H1 (cell line): Measurements from ENCODE around the gene COL5A1. TPM values are rescaled to one million over a fixed set of nuclear protein-coding genes. Genes with fewer than 3 reads are reported as not detected.

Experiments used
- CTCF ChIA-PET: fragments of 300-600 bp; sonication (Branson Sonifier 250); formaldehyde crosslinking; loops from one replicate; lab custom pipeline; 2021; ENCODE audit not compliant: partially characterized antibody; lab: Charles Lee
- POLR2A ChIA-PET: fragments of 300-600 bp; sonication (Branson Sonifier 250); formaldehyde crosslinking; loops from one replicate; lab custom pipeline; 2021; ENCODE audit warnings: inconsistent platforms; ENCODE audit not compliant: partially characterized antibody; lab: Charles Lee
- DNase-seq, 2 experiments: peaks; one replicate each; pipeline versions ENCODE4 v3.0.0 to v3.0.0-alpha.2; 2010 to 2022; ENCODE audit warnings: low spot score in 2 of 2, low read depth in 1 of 2, mixed read lengths in 1 of 2
- FAIRE-seq: peaks from 2 replicates; lab custom pipeline; 2011; peaks lifted over from hg19 to GRCh38; lab: Jason Lieb, UNC
- H2AFZ ChIP-seq: 2 replicates; pipeline ENCODE4 v1.8.1; 2012; ENCODE audit warnings: low read length, inconsistent platforms
- H2AK5ac ChIP-seq: 2 replicates; pipeline ENCODE4 v1.6.1; 2013; ENCODE audit warnings: low read depth, low read length
- H2BK120ac ChIP-seq: replicated peaks from 2 replicates; pipeline ENCODE3; 2013; ENCODE audit warnings: low read depth, low read length, inconsistent platforms
- H2BK12ac ChIP-seq: 2 replicates; pipeline ENCODE4 v1.6.1; 2013; ENCODE audit warnings: low read depth, low read length
- H2BK15ac ChIP-seq: 2 replicates; pipeline ENCODE4 v1.6.1; 2013; ENCODE audit warnings: low read length
- H2BK20ac ChIP-seq: 2 replicates; pipeline ENCODE4 v1.6.1; 2013; ENCODE audit warnings: low read length
- H2BK5ac ChIP-seq: 2 replicates; pipeline ENCODE4 v1.6.1; 2013; ENCODE audit warnings: low read depth, low read length
- H3K14ac ChIP-seq: 2 replicates; pipeline ENCODE4 v1.6.1; 2013; ENCODE audit warnings: inconsistent platforms; ENCODE audit not compliant: insufficient read length
- H3K18ac ChIP-seq: 2 replicates; pipeline ENCODE4 v1.6.1; 2013; ENCODE audit warnings: low read length; ENCODE audit errors: extremely low read depth
- H3K23ac ChIP-seq: 2 replicates; pipeline ENCODE4 v1.6.1; 2013; ENCODE audit warnings: inconsistent platforms; ENCODE audit not compliant: insufficient read length
- H3K23me2 ChIP-seq: 2 replicates; pipeline ENCODE4 v1.6.1; 2013; ENCODE audit warnings: low read depth, low read length
- H3K27ac ChIP-seq: 2 replicates; pipeline ENCODE4 v1.6.1; 2011; ENCODE audit warnings: low read depth, low read length, inconsistent platforms
- H3K27me3 ChIP-seq, 4 experiments: replicated peaks in 1 of 4; 1 replicate in 1 of 4; 2 replicates in 3 of 4; pipeline versions ENCODE4 v1.6.1 to v1.8.1; 2011 to 2013; ENCODE audit warnings: low read length in 3 of 4, mild to moderate bottlenecking in 3 of 4, inconsistent platforms in 2 of 4, mixed read lengths in 2 of 4, moderate library complexity in 1 of 4; ENCODE audit not compliant: control insufficient read depth in 3 of 4, insufficient read depth in 3 of 4; ENCODE audit errors: extremely low read depth in 1 of 4
- H3K36me3 ChIP-seq, 4 experiments: 2 replicates each; pipeline versions ENCODE4 v1.6.1 to v1.8.1; 2011 to 2013; ENCODE audit warnings: mild to moderate bottlenecking in 4 of 4, low read length in 3 of 4, moderate library complexity in 2 of 4, control low read depth in 1 of 4, inconsistent platforms in 1 of 4; ENCODE audit not compliant: insufficient read depth in 4 of 4, control insufficient read depth in 2 of 4
- H3K4ac ChIP-seq: replicated peaks from 2 replicates; pipeline ENCODE3; 2013; ENCODE audit warnings: low read length, low read depth, mixed read lengths, inconsistent platforms; ENCODE audit not compliant: insufficient read length
- H3K4me1 ChIP-seq, 4 experiments: replicated peaks in 1 of 4; 1 replicate in 1 of 4; 2 replicates in 3 of 4; pipeline versions ENCODE4 v1.6.1 to v1.8.1; 2011 to 2013; ENCODE audit warnings: low read length in 3 of 4, inconsistent platforms in 2 of 4, mixed read lengths in 1 of 4; ENCODE audit not compliant: insufficient read depth in 4 of 4, control insufficient read depth in 3 of 4
- H3K4me2 ChIP-seq, 2 experiments: 2 replicates each; pipeline versions ENCODE4 v1.6.1 to v1.8.1; 2011 to 2013; ENCODE audit warnings: low read depth in 2 of 2, low read length in 2 of 2, control low read depth in 1 of 2, inconsistent platforms in 1 of 2, mild to moderate bottlenecking in 1 of 2; ENCODE audit not compliant: insufficient read depth in 1 of 2
- H3K4me3 ChIP-seq, 4 experiments: fragments of 200-600, 300-600 bp in 1 of 4; sonication (generic), shearing (Covaris generic), sonication (Bioruptor Twin) in 1 of 4; 2 replicates each; pipeline versions ENCODE4 v1.5.1 to v1.8.1; 2011 to 2016; ENCODE audit warnings: low read length in 4 of 4, low read depth in 3 of 4, control low read depth in 2 of 4, inconsistent platforms in 2 of 4, mild to moderate bottlenecking in 2 of 4, mixed read lengths in 1 of 4, moderate library complexity in 1 of 4; ENCODE audit not compliant: insufficient read depth in 2 of 4; ENCODE audit errors: extremely low read depth in 1 of 4
- H3K56ac ChIP-seq: replicated peaks from 2 replicates; pipeline ENCODE3; 2013; ENCODE audit warnings: low read depth, mild to moderate bottlenecking, mixed read lengths, low read length, inconsistent platforms; ENCODE audit not compliant: insufficient read length
- H3K79me1 ChIP-seq: 2 replicates; pipeline ENCODE4 v1.6.1; 2013; ENCODE audit warnings: low read depth, low read length, control low read depth
- H3K79me2 ChIP-seq, 2 experiments: 2 replicates each; pipeline versions ENCODE4 v1.6.1 to v1.8.1; 2012 to 2013; ENCODE audit warnings: low read length in 2 of 2, mild to moderate bottlenecking in 2 of 2, inconsistent platforms in 1 of 2; ENCODE audit not compliant: insufficient read depth in 2 of 2, control insufficient read depth in 1 of 2
- H3K9ac ChIP-seq, 4 experiments: replicated peaks in 1 of 4; 1 replicate in 1 of 4; 2 replicates in 3 of 4; pipeline versions ENCODE4 v1.6.1 to v1.8.1; 2011 to 2013; ENCODE audit warnings: low read depth in 3 of 4, low read length in 3 of 4, control low read depth in 2 of 4, mild to moderate bottlenecking in 2 of 4, moderate library complexity in 2 of 4, inconsistent platforms in 1 of 4; ENCODE audit errors: extremely low read depth in 1 of 4
- H3K9me3 ChIP-seq, 2 experiments: 2 replicates each; pipeline versions ENCODE4 v1.6.1 to v1.8.1; 2012 to 2013; ENCODE audit warnings: mild to moderate bottlenecking in 2 of 2, moderate library complexity in 2 of 2, control low read depth in 1 of 2, inconsistent platforms in 1 of 2, low read depth in 1 of 2, low read length in 1 of 2, mixed read lengths in 1 of 2; ENCODE audit not compliant: insufficient read depth in 2 of 2
- H4K20me1 ChIP-seq, 2 experiments: replicated peaks in 1 of 2; 2 replicates each; pipeline versions ENCODE3 to v1.8.1; 2011 to 2013; ENCODE audit warnings: inconsistent platforms in 2 of 2, low read length in 2 of 2, mild to moderate bottlenecking in 1 of 2; ENCODE audit not compliant: insufficient read depth in 2 of 2, control insufficient read depth in 1 of 2
- H4K5ac ChIP-seq: 2 replicates; pipeline ENCODE4 v1.6.1; 2013; ENCODE audit warnings: low read length, low read depth, mixed read lengths, inconsistent platforms; ENCODE audit not compliant: insufficient read length
- H4K8ac ChIP-seq: 2 replicates; pipeline ENCODE4 v1.8.0; 2013; ENCODE audit warnings: mild to moderate bottlenecking, moderate library complexity, low read length, inconsistent platforms; ENCODE audit not compliant: insufficient read depth; ENCODE audit errors: extremely low read depth
- H4K91ac ChIP-seq: replicated peaks from 2 replicates; pipeline ENCODE3; 2013; ENCODE audit warnings: low read length, mixed read lengths, inconsistent platforms; ENCODE audit not compliant: insufficient read length
- ATF3 ChIP-seq: IDR thresholded peaks from 2 replicates; pipeline ENCODE4 v1.6.1; 2011; ENCODE audit warnings: low read depth, mild to moderate bottlenecking, low read length; ENCODE audit not compliant: insufficient read depth
- BACH1 ChIP-seq: IDR thresholded peaks from 2 replicates; pipeline ENCODE4 v1.6.1; 2012; ENCODE audit warnings: low read length, improper control_type of control experiment
- CHD1 ChIP-seq: IDR thresholded peaks from 2 replicates; pipeline ENCODE4 v1.6.1; 2012; ENCODE audit warnings: low read depth, low read length, improper control_type of control experiment
- E2F6 ChIP-seq: IDR thresholded peaks from 2 replicates; pipeline ENCODE4 v1.6.1; 2012; ENCODE audit warnings: inconsistent platforms
- EP300 ChIP-seq, 2 experiments: IDR thresholded peaks; 1 replicate in 1 of 2; 2 replicates in 1 of 2; pipeline ENCODE4 v1.6.1; 2011 to 2012; ENCODE audit warnings: low read depth in 2 of 2, low read length in 2 of 2, mild to moderate bottlenecking in 2 of 2, borderline replicate concordance in 1 of 2, inconsistent platforms in 1 of 2, moderate library complexity in 1 of 2
- EZH2 ChIP-seq: fragments of 200-600 bp; sonication (generic); IDR thresholded peaks from 2 replicates; pipeline ENCODE4 v1.7.1; 2012; ENCODE audit warnings: low read depth, mild to moderate bottlenecking, moderate library complexity, low read length, inconsistent platforms; ENCODE audit not compliant: severe bottlenecking
- RAD21 ChIP-seq, 2 experiments: IDR thresholded peaks in 1 of 2; conservative IDR thresholded peaks in 1 of 2; 2 replicates each; pipeline ENCODE4 v1.6.1; 2011; ENCODE audit warnings: low read depth in 2 of 2, low read length in 2 of 2, improper control_type of control experiment in 1 of 2, inconsistent platforms in 1 of 2, mild to moderate bottlenecking in 1 of 2, moderate library complexity in 1 of 2
- RNF2 ChIP-seq: fragments of 200-900, 300-1000 bp; sonication (generic); IDR thresholded peaks from 2 replicates; pipeline ENCODE4 v1.7.1; 2016; ENCODE audit warnings: borderline replicate concordance, low read depth, mild to moderate bottlenecking, antibody characterized with exemption, low read length; ENCODE audit not compliant: poor library complexity, severe bottlenecking; ENCODE audit errors: missing control alignments
- SUZ12 ChIP-seq: fragments of 200-600 bp; sonication (generic); IDR thresholded peaks from 2 replicates; pipeline ENCODE4 v1.6.1; 2012; ENCODE audit warnings: mild to moderate bottlenecking, inconsistent platforms, low read length, moderate library complexity, mixed read lengths
- WGBS, 2 experiments: shearing (Covaris generic) in 1 of 2; methylation state at CpG; one replicate each; pipeline versions ENCODE4 v1.1.6 to v1.1.7; 2013 to 2015; ENCODE audit warnings: low lambda C conversion rate in 2 of 2, mixed read lengths in 2 of 2, inconsistent platforms in 1 of 2, low coverage in 1 of 2, missing lambda C conversion rate in 1 of 2; ENCODE audit not compliant: insufficient replicate concordance in 2 of 2, insufficient coverage in 1 of 2, insufficient read length in 1 of 2; ENCODE audit errors: extremely low coverage in 1 of 2, missing lambda C conversion rate in 1 of 2; 5-methylcytosine and 5-hydroxymethylcytosine counted together
- polyA plus RNA-seq, 7 experiments: library from polyadenylated mRNA; depleted of rRNA in 3 of 7; stranded (reverse) in 5 of 7; unstranded in 2 of 7; fragments of >200 nt in 5 of 7; fragments of 200-250 nt in 2 of 7; gene quantifications; 1 replicate in 5 of 7; 2 replicates in 1 of 7; 4 replicates in 1 of 7; pipeline versions ENCODE4 v1.2.1 to v1.2.3, GENCODE V29; 2011 to 2013; ENCODE audit warnings: missing spikeins in 2 of 7, mixed read lengths in 2 of 7
- total RNA-seq: library from RNA; stranded (reverse); fragmentation: NEBNext Ultra II Directional; extraction: Animal tissue kit (Norgen Biotek cat#: 25700); gene quantifications from 2 replicates; pipeline ENCODE4 v1.2.1, GENCODE V29; 2021

Gene COL5A1
- total and polyA plus RNA-seq, 2 of the 8 experiments (the other 6 are each of a cell fraction or from before 2014, with no cell fraction given), result 3.8 to 12.0 TPM

GRCh38 chr9:134637241-134637640, 4.4 kb upstream of the COL5A1 start:
- Histone ChIP-seq H2BK20ac (no peak overlapping the region), H2BK15ac (no peak overlapping the region), H3K18ac (peak overlapping the region; percentile 32; the same call in 1 of the 2 replicates), H2BK5ac (no peak overlapping the region), H3K4me3 (no peak overlapping the region), H2BK12ac (peak overlapping the region; percentile 75; the same call in 1 of the 2 replicates), H3K79me1 (no peaks in the 10 kb centered on the region), H3K56ac (no peak overlapping the region), H3K23me2 (no peaks in the 10 kb centered on the region; the same call in 1 of the 2 replicates), H2BK120ac (no peak overlapping the region), H3K4me2 (no peak overlapping the region), H3K9me3 (no peaks in the 10 kb centered on the region), H3K27ac (no peak overlapping the region), H2AK5ac (no peak overlapping the region), H2AFZ (no peak overlapping the region; the same call in 1 of the 2 replicates), H3K9ac (no peak overlapping the region), H3K36me3 (no peaks in the 10 kb centered on the region), H4K5ac (no peak overlapping the region), H3K23ac (no peak overlapping the region), H3K14ac (no peak overlapping the region), H3K79me2 (no peaks in the 10 kb centered on the region), H3K4ac (no peak overlapping the region), H4K91ac (no peak overlapping the region), H4K20me1 (no peaks in the 10 kb centered on the region), H3K27me3 (no peaks in the 10 kb centered on the region; a peak in 2 of 7 replicates), H4K8ac (peak overlapping the region; percentile 54; the same call in 1 of the 2 replicates), H3K4me1 (peaks cover 0 to 13% (median 4%) of the 10 kb centered on the region in 4 experiments; a peak in 5 of 7 replicates)
- ChIA-PET CTCF (interaction anchor here (0.8 kb wide), 1 partner anchor 17 kb away, joined by 3 read pairs; no protein-coding TSS in a partner anchor), POLR2A (interaction anchor here (2.2 kb wide), 1 partner anchor 9 kb away, joined by 5 read pairs; no protein-coding TSS in a partner anchor)
- no peak for DNase-seq
- no peak for FAIRE-seq
- WGBS, 2 experiments, result 71% methylated on average over 11 of the region's 12 CpGs; no CpG with 5 or more reads in 1 of the 2 experiments
- TF ChIP-seq CHD1, result no peak
- TF ChIP-seq BACH1, result no peak
- TF ChIP-seq EP300 (IDR thresholded peaks at IDR 0.05; ENCODE audit: borderline replicate concordance in 1 of 2, low read depth in 2 of 2, low read length in 2 of 2), result no peak
- peak; percentile 3 to 15; a peak in 2 of 4 replicates for TF ChIP-seq RAD21 (IDR thresholded peaks at IDR 0.05 in 1 of 2, conservative IDR thresholded peaks at IDR 0.05 in 1 of 2; ENCODE audit: low read depth in 2 of 2, low read length in 2 of 2)
- no peak for TF ChIP-seq SUZ12
- no peak for TF ChIP-seq ATF3
- no peak for TF ChIP-seq RNF2
- no peak for TF ChIP-seq E2F6
- no peak for TF ChIP-seq EZH2
